H1 (cell line): ENCODE measurements around the gene ACBD6.

Source experiments
- ATF2 ChIP-seq: IDR thresholded peaks from 2 replicates; pipeline ENCODE4 v1.6.1; 2012; ENCODE audit warnings: low read length, inconsistent platforms
- BRCA1 ChIP-seq: IDR thresholded peaks from 2 replicates; pipeline ENCODE4 v1.6.1; 2012; ENCODE audit warnings: low read depth, low read length, improper control_type of control experiment
- CTCF ChIP-seq, 3 experiments: IDR thresholded peaks; 1 replicate in 2 of 3; 2 replicates in 1 of 3; pipeline versions ENCODE4 v1.5.1 to v1.6.1; 2011; ENCODE audit warnings: low read length in 3 of 3, mild to moderate bottlenecking in 3 of 3, inconsistent platforms in 2 of 3, low read depth in 1 of 3, moderate library complexity in 1 of 3; ENCODE audit not compliant: insufficient read depth in 1 of 3; ENCODE audit errors: control extremely low read depth in 1 of 3
- POLR2A ChIP-seq, 2 experiments: IDR thresholded peaks; 1 replicate in 1 of 2; 2 replicates in 1 of 2; pipeline ENCODE4 v1.6.1; 2011; ENCODE audit warnings: low read depth in 2 of 2, low read length in 2 of 2, mild to moderate bottlenecking in 2 of 2; ENCODE audit errors: control extremely low read depth in 1 of 2
- RBBP5 ChIP-seq: IDR thresholded peaks from 2 replicates; pipeline ENCODE4 v1.7.1; 2012; ENCODE audit warnings: low read depth, mild to moderate bottlenecking, inconsistent platforms, low read length, moderate library complexity, borderline replicate concordance
- SP1 ChIP-seq: IDR thresholded peaks from 2 replicates; pipeline ENCODE4 v1.6.1; 2011; ENCODE audit warnings: low read depth, low read length
- TBP ChIP-seq: IDR thresholded peaks from 2 replicates; pipeline ENCODE4 v1.6.1; 2011; ENCODE audit warnings: low read depth, low read length, improper control_type of control experiment
- ZNF274 ChIP-seq: IDR thresholded peaks from 2 replicates; pipeline ENCODE4 v1.7.0; 2012; ENCODE audit warnings: low read length, borderline replicate concordance; ENCODE audit errors: extremely low read depth

- no peak for TF ChIP-seq CTCF (IDR thresholded peaks at IDR 0.05; ENCODE audit: control extremely low read depth in 1 of 3, insufficient read depth in 1 of 3, low read depth in 1 of 3, low read length in 3 of 3)
- TF ChIP-seq RBBP5, result no peak
- no peak for TF ChIP-seq SP1
- no peak for TF ChIP-seq ZNF274
- TF ChIP-seq TBP, result no peak
- TF ChIP-seq POLR2A (IDR thresholded peaks at IDR 0.05; ENCODE audit: control extremely low read depth in 1 of 2, low read depth in 2 of 2, low read length in 2 of 2), result no peak
- no peak for TF ChIP-seq ATF2
- no peak for TF ChIP-seq BRCA1
Measured at GRCh38 chr1:180539136-180539535, 36.8 kb upstream of the ACBD6 start.
